CD4-positive, CD25-positive, alpha-beta regulatory T cell (primary cell): ENCODE results near the gene TXLNB. TPM values are rescaled to one million over a fixed set of nuclear protein-coding genes. Genes with fewer than 3 reads are reported as not detected.
A peak's percentile ranks its signal among the peaks of the same experiment; 100 is the strongest.
"Not testable (repeated sequence)": the region's sequence is repeated elsewhere in the genome, so short reads cannot be mapped to it uniquely, and the experiment has no call there.

Experiments
- ATAC-seq, 2 donors: fragments of 150-1000 bp; cut with Tn5 transposase; one replicate each; pipeline ENCODE4 v1.10.0; 2021; ENCODE audit warnings: low read depth in 2 of 2, moderate number of reproducible peaks in 2 of 2, moderate library complexity in 1 of 2
- DNase-seq, 3 donors: peaks; one replicate each; pipeline versions ENCODE4 v3.0.0 to v3.0.0-alpha.2; 2012 to 2022; ENCODE audit warnings: mixed read lengths in 1 of 3
- H3K27ac ChIP-seq: one replicate; pipeline ENCODE4 v1.7.0; 2013; ENCODE audit warnings: mild to moderate bottlenecking, low read length; ENCODE audit not compliant: insufficient read depth, poor library complexity, severe bottlenecking
- H3K27me3 ChIP-seq: one replicate; pipeline ENCODE4 v1.7.0; 2013; ENCODE audit warnings: low read length; ENCODE audit not compliant: control insufficient read depth, insufficient read depth
- H3K36me3 ChIP-seq: one replicate; pipeline ENCODE4 v1.7.0; 2013; ENCODE audit warnings: mild to moderate bottlenecking, low read length, moderate library complexity; ENCODE audit not compliant: control insufficient read depth, insufficient read depth
- H3K4me1 ChIP-seq: 2 replicates; pipeline ENCODE4 v1.7.0; 2013; ENCODE audit warnings: mild to moderate bottlenecking, low read length; ENCODE audit not compliant: insufficient read depth, control insufficient read depth, poor library complexity, severe bottlenecking
- H3K4me3 ChIP-seq: one replicate; pipeline ENCODE4 v1.7.0; 2013; ENCODE audit warnings: low read depth, mild to moderate bottlenecking, low read length, moderate library complexity
- H3K9me3 ChIP-seq, 2 experiments: 1 replicate in 1 of 2; 2 replicates in 1 of 2; pipeline ENCODE4 v1.7.0; 2013; ENCODE audit warnings: low read length in 2 of 2, mild to moderate bottlenecking in 1 of 2, moderate library complexity in 1 of 2; ENCODE audit not compliant: control insufficient read depth in 2 of 2
- H3K27ac Mint-ChIP-seq, 3 donors: one replicate each; pipeline ENCODE4 v1.8.0; 2020 to 2022; ENCODE audit warnings: mild to moderate bottlenecking in 3 of 3, mixed read lengths in 3 of 3, moderate library complexity in 2 of 3
- H3K27me3 Mint-ChIP-seq: one replicate; pipeline ENCODE4 v1.8.0; 2022; ENCODE audit warnings: mild to moderate bottlenecking, mixed read lengths
- H3K36me3 Mint-ChIP-seq: one replicate; pipeline ENCODE4 v1.8.0; 2020; ENCODE audit warnings: mixed read lengths
- H3K4me1 Mint-ChIP-seq, 4 donors: one replicate each; pipeline ENCODE4 v1.8.0; 2020 to 2022; ENCODE audit warnings: mixed read lengths in 4 of 4, mild to moderate bottlenecking in 1 of 4
- H3K4me3 Mint-ChIP-seq, 4 donors: one replicate each; pipeline ENCODE4 v1.8.0; 2020 to 2022; ENCODE audit warnings: mild to moderate bottlenecking in 4 of 4, mixed read lengths in 4 of 4, moderate library complexity in 3 of 4
- H3K9me3 Mint-ChIP-seq, 7 donors: one replicate each; pipeline ENCODE4 v1.8.0; 2020 to 2022; ENCODE audit warnings: mixed read lengths in 7 of 7, mild to moderate bottlenecking in 3 of 7, moderate library complexity in 2 of 7
- polyA plus RNA-seq, 4 donors: library from polyadenylated mRNA; unstranded; fragments of 300-500 nt; fragmentation: Illumina TruSeq; gene quantifications; one replicate each; pipeline ENCODE4 v1.2.3, GENCODE V29; 2021
- total RNA-seq: library from RNA; stranded (reverse); gene quantifications from one replicate; pipeline ENCODE4 v1.2.3, GENCODE V29; 2022

Gene TXLNB
- total and polyA plus RNA-seq, 5 donors from 2014 or later, result 0.16 to 0.47 (median 0.25) TPM

GRCh38 chr6:139231206-139231605 is 60.6 kb downstream of the TXLNB start:
- H3K36me3 Mint-ChIP-seq, result peaks cover 7% of the 10 kb centered on the region
- DNase-seq (no peak), ATAC-seq (no peak)
- H3K4me3 Mint-ChIP-seq, result no peak overlapping the region
- H3K9me3 Mint-ChIP-seq, result peaks cover 0 to 6% (median 2%) of the 10 kb centered on the region in 7 donors
- H3K4me3 ChIP-seq, result no peak overlapping the region
- peaks cover 0 to 9% (median 5%) of the 10 kb centered on the region in 4 donors for H3K4me1 Mint-ChIP-seq
- H3K27me3 ChIP-seq, result no peaks in the 10 kb centered on the region
- H3K27ac ChIP-seq, result no peak overlapping the region
- H3K36me3 ChIP-seq, result no peaks in the 10 kb centered on the region
- H3K27ac Mint-ChIP-seq, result peak overlapping the region in 2 of 3 donors; percentile 64 to 75
- no peaks in the 10 kb centered on the region for H3K9me3 ChIP-seq
- H3K4me1 ChIP-seq, result no peaks in the 10 kb centered on the region
- no peaks in the 10 kb centered on the region for H3K27me3 Mint-ChIP-seq

GRCh38 chr6:139230391-139230840 is 61.4 kb downstream of the TXLNB start:
- peak overlapping the region in 2 of 3 donors; percentile 64 to 75 for H3K27ac Mint-ChIP-seq
- peaks cover 0 to 6% (median 2%) of the 10 kb centered on the region in 7 donors for H3K9me3 Mint-ChIP-seq
- DNase-seq (peak in 1 of 3 donors; percentile 43), ATAC-seq (peak in 1 of 2 donors; percentile 47)
- no peaks in the 10 kb centered on the region for H3K4me1 ChIP-seq
- peaks cover 7% of the 10 kb centered on the region for H3K36me3 Mint-ChIP-seq
- no peaks in the 10 kb centered on the region for H3K36me3 ChIP-seq
- peaks cover 0 to 9% (median 5%) of the 10 kb centered on the region in 4 donors for H3K4me1 Mint-ChIP-seq
- no peaks in the 10 kb centered on the region for H3K27me3 Mint-ChIP-seq
- no peaks in the 10 kb centered on the region for H3K27me3 ChIP-seq
- H3K9me3 ChIP-seq, result no peaks in the 10 kb centered on the region
- no peak overlapping the region for H3K4me3 Mint-ChIP-seq
- no peak overlapping the region for H3K27ac ChIP-seq
- H3K4me3 ChIP-seq, result no peak overlapping the region

- H3K27ac Mint-ChIP-seq, result peak overlapping the region in 1 of 3 donors; percentile 3
- H3K4me3 Mint-ChIP-seq, H3K9me3 ChIP-seq: not testable (repeated sequence)
Observed at GRCh38 chr6:139228387-139228786, 63.4 kb downstream of the TXLNB start.

GRCh38 chr6:139219746-139220145 is 72.1 kb downstream of the TXLNB start:
- Mint-ChIP-seq H3K27me3 (peaks cover under 1% of the 10 kb centered on the region), H3K9me3 (peaks cover 0 to 3% (median 0%) of the 10 kb centered on the region in 7 donors), H3K4me3 (no peak overlapping the region), H3K27ac (peak overlapping the region; percentile 54 to 96 (median 89)), H3K4me1 (peaks cover 0 to 12% (median 9%) of the 10 kb centered on the region in 4 donors), H3K36me3 (no peaks in the 10 kb centered on the region)
- no peaks in the 10 kb centered on the region for H3K27me3 ChIP-seq
- H3K9me3 ChIP-seq, result no peaks in the 10 kb centered on the region
- H3K4me1 ChIP-seq, result peaks cover 5% of the 10 kb centered on the region
- DNase-seq, result no peak
- H3K36me3 ChIP-seq, result no peaks in the 10 kb centered on the region
- no peak overlapping the region for H3K27ac ChIP-seq
- no peak overlapping the region for H3K4me3 ChIP-seq
- no peak for ATAC-seq

More at GRCh38 chr6:139228387-139228786, 63.4 kb downstream of the TXLNB start:
- DNase-seq, H3K36me3 ChIP-seq, H3K4me3 ChIP-seq, ATAC-seq, H3K27me3 ChIP-seq, H3K4me1 ChIP-seq, H3K27ac ChIP-seq, H3K4me1 Mint-ChIP-seq, H3K36me3 Mint-ChIP-seq, H3K27me3 Mint-ChIP-seq, H3K9me3 Mint-ChIP-seq: not testable (repeated sequence)

GRCh38 chr6:139219271-139219729 is 72.5 kb downstream of the TXLNB start:
- no peaks in the 10 kb centered on the region for H3K27me3 Mint-ChIP-seq
- H3K4me3 Mint-ChIP-seq, result no peak overlapping the region
- no peaks in the 10 kb centered on the region for H3K36me3 Mint-ChIP-seq

GRCh38 chr6:139212460-139212859 is 79.3 kb downstream of the TXLNB start:
- H3K9me3 Mint-ChIP-seq, result peaks cover 6 to 54% (median 22%) of the 10 kb centered on the region in 7 donors
- not testable (repeated sequence) for H3K27me3 Mint-ChIP-seq, ATAC-seq, H3K27ac ChIP-seq, H3K27me3 ChIP-seq, DNase-seq, H3K4me3 Mint-ChIP-seq, H3K36me3 Mint-ChIP-seq, H3K4me1 ChIP-seq, H3K4me3 ChIP-seq, H3K36me3 ChIP-seq, H3K27ac Mint-ChIP-seq
- H3K4me1 Mint-ChIP-seq, result peaks cover 6 to 28% (median 16%) of the 10 kb centered on the region in 4 donors
- H3K9me3 ChIP-seq, result peaks cover 0 to 12% of the 10 kb centered on the region in 2 experiments

More at GRCh38 chr6:139219271-139219729, 72.5 kb downstream of the TXLNB start:
- peaks cover 0 to 3% (median 0%) of the 10 kb centered on the region in 7 donors for H3K9me3 Mint-ChIP-seq
- ATAC-seq (peak; percentile 95 to 98), DNase-seq (peak; percentile 25 to 90 (median 67))
- no peak overlapping the region for H3K4me3 ChIP-seq
- peaks cover 5% of the 10 kb centered on the region for H3K4me1 ChIP-seq
- H3K27me3 ChIP-seq, result no peaks in the 10 kb centered on the region
- peak overlapping the region; percentile 54 to 96 (median 89) for H3K27ac Mint-ChIP-seq
- peaks cover 0 to 12% (median 9%) of the 10 kb centered on the region in 4 donors for H3K4me1 Mint-ChIP-seq
- no peaks in the 10 kb centered on the region for H3K36me3 ChIP-seq
- H3K27ac ChIP-seq, result no peak overlapping the region
- no peaks in the 10 kb centered on the region for H3K9me3 ChIP-seq

GRCh38 chr6:139210766-139211165 is 81.0 kb downstream of the TXLNB start:
- H3K4me1 Mint-ChIP-seq, result peaks cover 6 to 28% (median 16%) of the 10 kb centered on the region in 4 donors
- H3K36me3 Mint-ChIP-seq, result peaks cover 12% of the 10 kb centered on the region
- peak overlapping the region in 3 of 4 donors; percentile 2 to 77 (median 65) for H3K4me3 Mint-ChIP-seq
- H3K36me3 ChIP-seq, H3K27ac Mint-ChIP-seq, H3K27me3 ChIP-seq, H3K27me3 Mint-ChIP-seq, H3K4me3 ChIP-seq, H3K27ac ChIP-seq, ATAC-seq, H3K4me1 ChIP-seq: not testable (repeated sequence)
- peak in 2 of 3 donors; percentile 56 to 73 for DNase-seq
- H3K9me3 Mint-ChIP-seq, result peaks cover 6 to 69% (median 32%) of the 10 kb centered on the region in 7 donors
- peaks cover 3 to 14% of the 10 kb centered on the region in 2 experiments for H3K9me3 ChIP-seq

GRCh38 chr6:139205843-139206242 is 86.0 kb downstream of the TXLNB start:
- Histone ChIP-seq H3K27ac (no peak overlapping the region), H3K4me3 (no peak overlapping the region), H3K4me1 (no peaks in the 10 kb centered on the region), H3K27me3 (no peaks in the 10 kb centered on the region), H3K36me3 (no peaks in the 10 kb centered on the region), H3K9me3 (peaks cover 8 to 22% of the 10 kb centered on the region in 2 experiments)
- no peak for ATAC-seq
- Mint-ChIP-seq H3K4me1 (peaks cover 6 to 22% (median 14%) of the 10 kb centered on the region in 4 donors), H3K27ac (no peak overlapping the region), H3K4me3 (no peak overlapping the region), H3K9me3 (peaks cover 6 to 52% (median 27%) of the 10 kb centered on the region in 7 donors), H3K27me3 (peaks cover 4% of the 10 kb centered on the region), H3K36me3 (peaks cover 4% of the 10 kb centered on the region)
- no peak for DNase-seq
